Measurements from ENCODE around the gene CDK11B. TPM values are rescaled to one million over a fixed set of nuclear protein-coding genes. Genes with fewer than 3 reads are reported as not detected.

The CDK11B gene
- total and polyA plus RNA-seq, 9 donors, result 9.4 to 37.8 (median 34.9) TPM

- Histone ChIP-seq H3K36me3 (ENCODE audit: control insufficient read depth, insufficient read depth, low read length) (peaks cover 30% of the 10 kb centered on the region), H3K27ac (ENCODE audit: low read length) (no peak overlapping the region), H3K4me3 (ENCODE audit: low read length) (no peak overlapping the region), H3K4me1 (ENCODE audit: control insufficient read depth, insufficient read depth, low read length) (peaks cover 14% of the 10 kb centered on the region), H3K27me3 (ENCODE audit: control insufficient read depth, insufficient read depth, low read length) (peaks cover 5% of the 10 kb centered on the region), H3K9me3 (replicated peaks; ENCODE audit: control insufficient read depth, low read depth, low read length) (no peaks in the 10 kb centered on the region)
- DNase-seq, result no peak
- 84% methylated on average over 39 of the region's 48 CpGs for WGBS (ENCODE audit: insufficient coverage)
Observed at GRCh38 chr1:1626207-1627141, 32.3 kb downstream of the CDK11B start.

GRCh38 chr1:1625824-1626206 is 33.0 kb downstream of the CDK11B start:
- Histone ChIP-seq H3K4me1 (ENCODE audit: control insufficient read depth, insufficient read depth, low read length) (peaks cover 21% of the 10 kb centered on the region), H3K4me3 (ENCODE audit: low read length) (no peak overlapping the region), H3K9me3 (replicated peaks; ENCODE audit: control insufficient read depth, low read depth, low read length) (no peaks in the 10 kb centered on the region), H3K36me3 (ENCODE audit: control insufficient read depth, insufficient read depth, low read length) (peaks cover 30% of the 10 kb centered on the region), H3K27me3 (ENCODE audit: control insufficient read depth, insufficient read depth, low read length) (no peaks in the 10 kb centered on the region), H3K27ac (ENCODE audit: low read length) (no peak overlapping the region)
- WGBS (ENCODE audit: insufficient coverage), result 81% methylated on average over 8 of the region's 8 CpGs
- DNase-seq, result no peak

- Histone ChIP-seq H3K27ac (ENCODE audit: low read length) (no peak overlapping the region), H3K9me3 (replicated peaks; ENCODE audit: control insufficient read depth, low read depth, low read length) (no peaks in the 10 kb centered on the region), H3K36me3 (ENCODE audit: control insufficient read depth, insufficient read depth, low read length) (peaks cover 30% of the 10 kb centered on the region), H3K4me3 (ENCODE audit: low read length) (no peak overlapping the region), H3K27me3 (ENCODE audit: control insufficient read depth, insufficient read depth, low read length) (no peaks in the 10 kb centered on the region), H3K4me1 (ENCODE audit: control insufficient read depth, insufficient read depth, low read length) (peaks cover 23% of the 10 kb centered on the region)
- no peak for DNase-seq
- WGBS (ENCODE audit: insufficient coverage), result 84% methylated on average over 20 of the region's 28 CpGs
Observed at GRCh38 chr1:1625404-1625775, 33.4 kb downstream of the CDK11B start.

- no peaks in the 10 kb centered on the region for H3K27me3 ChIP-seq (ENCODE audit: control insufficient read depth, insufficient read depth, low read length)
- peak; percentile 60 for DNase-seq
- no peak overlapping the region for H3K27ac ChIP-seq (ENCODE audit: low read length)
- H3K4me1 ChIP-seq (ENCODE audit: control insufficient read depth, insufficient read depth, low read length), result peaks cover 29% of the 10 kb centered on the region
- 72% methylated on average over 35 of the region's 38 CpGs for WGBS (ENCODE audit: insufficient coverage)
- H3K4me3 ChIP-seq (ENCODE audit: low read length), result no peak overlapping the region
- H3K9me3 ChIP-seq (replicated peaks; ENCODE audit: control insufficient read depth, low read depth, low read length), result no peaks in the 10 kb centered on the region
- peaks cover 30% of the 10 kb centered on the region for H3K36me3 ChIP-seq (ENCODE audit: control insufficient read depth, insufficient read depth, low read length)
Observed at GRCh38 chr1:1624443-1625403, 34.1 kb downstream of the CDK11B start.

GRCh38 chr1:1623631-1624442 is 35.0 kb downstream of the CDK11B start:
- H3K27ac ChIP-seq (ENCODE audit: low read length), result no peak overlapping the region
- peaks cover 30% of the 10 kb centered on the region for H3K36me3 ChIP-seq (ENCODE audit: control insufficient read depth, insufficient read depth, low read length)
- no peak for DNase-seq
- no peak overlapping the region for H3K4me3 ChIP-seq (ENCODE audit: low read length)
- H3K4me1 ChIP-seq (ENCODE audit: control insufficient read depth, insufficient read depth, low read length), result peaks cover 34% of the 10 kb centered on the region
- H3K27me3 ChIP-seq (ENCODE audit: control insufficient read depth, insufficient read depth, low read length), result no peaks in the 10 kb centered on the region
- 94% methylated on average over 31 of the region's 51 CpGs for WGBS (ENCODE audit: insufficient coverage)
- no peaks in the 10 kb centered on the region for H3K9me3 ChIP-seq (replicated peaks; ENCODE audit: control insufficient read depth, low read depth, low read length)

- Histone ChIP-seq H3K4me3 (ENCODE audit: low read length) (no peak overlapping the region), H3K9me3 (replicated peaks; ENCODE audit: control insufficient read depth, low read depth, low read length) (no peaks in the 10 kb centered on the region), H3K27me3 (ENCODE audit: control insufficient read depth, insufficient read depth, low read length) (no peaks in the 10 kb centered on the region), H3K27ac (ENCODE audit: low read length) (no peak overlapping the region), H3K36me3 (ENCODE audit: control insufficient read depth, insufficient read depth, low read length) (peaks cover 30% of the 10 kb centered on the region), H3K4me1 (ENCODE audit: control insufficient read depth, insufficient read depth, low read length) (peaks cover 34% of the 10 kb centered on the region)
- WGBS (ENCODE audit: insufficient coverage), result 93% methylated on average over 33 of the region's 33 CpGs
- DNase-seq, result no peak
Observed at GRCh38 chr1:1623181-1623630, 35.6 kb downstream of the CDK11B start.

GRCh38 chr1:1622788-1623094 is 36.1 kb downstream of the CDK11B start:
- Histone ChIP-seq H3K4me1 (ENCODE audit: control insufficient read depth, insufficient read depth, low read length) (peaks cover 34% of the 10 kb centered on the region), H3K4me3 (ENCODE audit: low read length) (no peak overlapping the region), H3K36me3 (ENCODE audit: control insufficient read depth, insufficient read depth, low read length) (peaks cover 31% of the 10 kb centered on the region), H3K9me3 (replicated peaks; ENCODE audit: control insufficient read depth, low read depth, low read length) (no peaks in the 10 kb centered on the region), H3K27ac (ENCODE audit: low read length) (no peak overlapping the region), H3K27me3 (ENCODE audit: control insufficient read depth, insufficient read depth, low read length) (no peaks in the 10 kb centered on the region)
- DNase-seq, result no peak
- 75% methylated on average over 11 of the region's 17 CpGs for WGBS (ENCODE audit: insufficient coverage)

- no peak for DNase-seq
- Histone ChIP-seq H3K4me3 (ENCODE audit: low read length) (no peak overlapping the region), H3K9me3 (replicated peaks; ENCODE audit: control insufficient read depth, low read depth, low read length) (no peaks in the 10 kb centered on the region), H3K4me1 (ENCODE audit: control insufficient read depth, insufficient read depth, low read length) (peaks cover 34% of the 10 kb centered on the region), H3K36me3 (ENCODE audit: control insufficient read depth, insufficient read depth, low read length) (peaks cover 33% of the 10 kb centered on the region), H3K27ac (ENCODE audit: low read length) (no peak overlapping the region), H3K27me3 (ENCODE audit: control insufficient read depth, insufficient read depth, low read length) (no peaks in the 10 kb centered on the region)
- 68% methylated on average over 19 of the region's 21 CpGs for WGBS (ENCODE audit: insufficient coverage)
Observed at GRCh38 chr1:1622010-1622787, 36.6 kb downstream of the CDK11B start.
